ENCODE measurements around the gene BLOC1S6. TPM values are rescaled to one million over a fixed set of nuclear protein-coding genes. Genes with fewer than 3 reads are reported as not detected.
A peak's percentile ranks its signal among the peaks of the same experiment; 100 is the strongest.

Gene BLOC1S6
- total and polyA plus RNA-seq, 2 of the 13 experiments (the other 11 are each of a cell fraction or from before 2014, with no cell fraction given): 11.8 to 44.3 TPM

GRCh38 chr15:45641374-45641781, 54.2 kb downstream of the BLOC1S6 start (continued):
- TF ChIP-seq, protein P1, sequence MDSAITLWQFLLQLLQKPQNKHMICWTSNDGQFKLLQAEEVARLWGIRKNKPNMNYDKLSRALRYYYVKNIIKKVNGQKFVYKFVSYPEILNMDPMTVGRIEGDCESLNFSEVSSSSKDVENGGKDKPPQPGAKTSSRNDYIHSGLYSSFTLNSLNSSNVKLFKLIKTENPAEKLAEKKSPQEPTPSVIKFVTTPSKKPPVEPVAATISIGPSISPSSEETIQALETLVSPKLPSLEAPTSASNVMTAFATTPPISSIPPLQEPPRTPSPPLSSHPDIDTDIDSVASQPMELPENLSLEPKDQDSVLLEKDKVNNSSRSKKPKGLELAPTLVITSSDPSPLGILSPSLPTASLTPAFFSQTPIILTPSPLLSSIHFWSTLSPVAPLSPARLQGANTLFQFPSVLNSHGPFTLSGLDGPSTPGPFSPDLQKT (CRISPR knock-in tag; IDR thresholded peaks at IDR 0.05; ENCODE audit: borderline replicate concordance): no peak
- peak; percentile 49; the same call in 1 of the 2 replicates for TF ChIP-seq KDM6A (CRISPR knock-in tag; IDR thresholded peaks at IDR 0.05; ENCODE audit: low read depth)
- TF ChIP-seq CBFB (CRISPR knock-in tag; IDR thresholded peaks at IDR 0.05): no peak
- TF ChIP-seq ZC3H13 (CRISPR knock-in tag; IDR thresholded peaks at IDR 0.05): no peak
- TF ChIP-seq HOXA9 (CRISPR knock-in tag; IDR thresholded peaks at IDR 0.05; ENCODE audit: borderline replicate concordance): no peak
- no peak for TF ChIP-seq DDIT3 (CRISPR knock-in tag; IDR thresholded peaks at IDR 0.05)
- no peak for TF ChIP-seq REXO4 (CRISPR knock-in tag; IDR thresholded peaks at IDR 0.05; ENCODE audit: borderline replicate concordance)
- TF ChIP-seq ZNF296 (CRISPR knock-in tag; conservative IDR thresholded peaks at IDR 0.05): no peak
- TF ChIP-seq, protein P2, sequence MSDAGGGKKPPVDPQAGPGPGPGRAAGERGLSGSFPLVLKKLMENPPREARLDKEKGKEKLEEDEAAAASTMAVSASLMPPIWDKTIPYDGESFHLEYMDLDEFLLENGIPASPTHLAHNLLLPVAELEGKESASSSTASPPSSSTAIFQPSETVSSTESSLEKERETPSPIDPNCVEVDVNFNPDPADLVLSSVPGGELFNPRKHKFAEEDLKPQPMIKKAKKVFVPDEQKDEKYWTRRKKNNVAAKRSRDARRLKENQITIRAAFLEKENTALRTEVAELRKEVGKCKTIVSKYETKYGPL (CRISPR knock-in tag; IDR thresholded peaks at IDR 0.05): no peak
- TF ChIP-seq CEBPG (CRISPR knock-in tag; IDR thresholded peaks at IDR 0.05): peak; percentile 90
- TF ChIP-seq ZBTB20 (CRISPR knock-in tag; IDR thresholded peaks at IDR 0.05; ENCODE audit: borderline replicate concordance, low read depth): no peak; the same call in 1 of the 2 replicates
- TF ChIP-seq CC2D1A (CRISPR knock-in tag; IDR thresholded peaks at IDR 0.05): no peak
- peak; percentile 80 for TF ChIP-seq ZNF792 (CRISPR knock-in tag; IDR thresholded peaks at IDR 0.05)
- peak; percentile 59; the same call in 1 of the 2 replicates for TF ChIP-seq FOXJ3 (CRISPR knock-in tag; IDR thresholded peaks at IDR 0.05; ENCODE audit: borderline replicate concordance)
- no peak for TF ChIP-seq ZNF552 (CRISPR knock-in tag; IDR thresholded peaks at IDR 0.05; ENCODE audit: borderline replicate concordance)
- TF ChIP-seq FOSL1 (CRISPR knock-in tag; IDR thresholded peaks at IDR 0.05; ENCODE audit: borderline replicate concordance): no peak
- TF ChIP-seq ZNF746 (CRISPR knock-in tag; IDR thresholded peaks at IDR 0.05): no peak
- TF ChIP-seq SMARCE1 (IDR thresholded peaks at IDR 0.05; ENCODE audit: borderline replicate concordance): no peak
- no peak for TF ChIP-seq ZIK1 (CRISPR knock-in tag; IDR thresholded peaks at IDR 0.05; ENCODE audit: borderline replicate concordance, low read depth)
- no peak for TF ChIP-seq ZSCAN5A (CRISPR knock-in tag; IDR thresholded peaks at IDR 0.05; ENCODE audit: borderline replicate concordance)
- 0 out of 2 replicates have a peak, but pooled peaks have one; percentile 32 for TF ChIP-seq PITX1 (CRISPR knock-in tag; IDR thresholded peaks at IDR 0.05)
- 0 out of 2 replicates have a peak, but pooled peaks have one; percentile 11 for TF ChIP-seq RAD21 (CRISPR knock-in tag; IDR thresholded peaks at IDR 0.05)
- no peak for TF ChIP-seq JUNB (CRISPR knock-in tag; IDR thresholded peaks at IDR 0.05; ENCODE audit: borderline replicate concordance)

Data from HepG2 (cell line).